ENCODE measurements around the gene KCNJ12.
"Not testable (repeated sequence)": the region's sequence is repeated elsewhere in the genome, so short reads cannot be mapped to it uniquely, and the experiment has no call there.

Gene KCNJ12

DNA sequence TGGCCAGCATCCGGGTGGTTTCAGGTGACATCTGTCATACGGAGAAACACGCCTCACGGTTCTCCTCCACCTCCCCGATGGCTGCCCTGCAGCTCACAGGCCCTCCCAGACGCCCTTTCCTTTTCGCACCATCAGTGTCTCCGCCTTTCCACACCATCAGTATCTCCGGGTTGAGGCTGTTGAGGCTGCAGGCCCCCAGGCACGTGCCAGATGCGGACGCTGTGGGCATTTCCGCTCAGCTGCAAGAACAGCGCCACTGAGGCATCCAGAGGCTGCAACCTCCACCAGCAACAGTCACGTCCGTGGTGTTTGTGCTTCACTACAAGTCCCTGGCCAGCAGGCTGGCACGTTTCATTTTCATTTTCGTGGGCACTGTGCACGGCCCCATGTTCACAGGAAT is 25.7 kb upstream of the KCNJ12 start:
- not testable (repeated sequence) for DNase-seq

DNA sequence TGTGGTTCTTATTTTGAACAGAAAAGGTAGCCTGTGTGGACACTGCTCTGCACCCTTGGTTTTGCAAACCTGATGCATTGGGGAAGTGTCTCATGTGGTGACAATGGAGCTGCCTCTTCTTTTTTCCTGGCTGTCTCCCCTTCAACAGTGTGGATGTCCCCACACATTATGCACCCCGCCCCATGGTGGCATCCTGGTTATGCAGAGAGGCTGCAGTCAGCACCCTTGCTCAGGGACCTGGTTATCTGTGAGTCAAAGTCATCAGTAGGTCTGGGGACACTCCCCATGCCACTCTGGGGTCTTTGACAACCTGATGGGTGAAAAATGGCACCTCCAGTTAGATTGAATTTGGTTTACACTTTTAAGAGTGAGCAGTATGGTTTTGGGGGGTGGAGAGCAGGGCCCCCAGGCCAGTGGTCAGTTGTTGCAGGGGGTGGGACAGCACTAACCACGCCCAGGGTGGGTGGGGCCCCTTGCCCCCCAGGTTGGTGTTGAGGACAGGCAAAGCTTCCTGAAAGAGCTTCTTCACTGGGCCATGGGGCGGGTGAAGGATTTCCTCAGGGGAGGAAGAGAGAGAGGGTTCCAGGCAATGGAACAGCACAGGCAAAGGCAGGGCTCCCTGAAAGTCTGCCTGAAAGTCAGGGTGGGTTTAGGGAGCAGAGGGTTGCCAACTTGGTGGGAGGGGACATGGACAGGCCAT is 24.6 kb upstream of the KCNJ12 start:
- DNase-seq: no peak

DNA sequence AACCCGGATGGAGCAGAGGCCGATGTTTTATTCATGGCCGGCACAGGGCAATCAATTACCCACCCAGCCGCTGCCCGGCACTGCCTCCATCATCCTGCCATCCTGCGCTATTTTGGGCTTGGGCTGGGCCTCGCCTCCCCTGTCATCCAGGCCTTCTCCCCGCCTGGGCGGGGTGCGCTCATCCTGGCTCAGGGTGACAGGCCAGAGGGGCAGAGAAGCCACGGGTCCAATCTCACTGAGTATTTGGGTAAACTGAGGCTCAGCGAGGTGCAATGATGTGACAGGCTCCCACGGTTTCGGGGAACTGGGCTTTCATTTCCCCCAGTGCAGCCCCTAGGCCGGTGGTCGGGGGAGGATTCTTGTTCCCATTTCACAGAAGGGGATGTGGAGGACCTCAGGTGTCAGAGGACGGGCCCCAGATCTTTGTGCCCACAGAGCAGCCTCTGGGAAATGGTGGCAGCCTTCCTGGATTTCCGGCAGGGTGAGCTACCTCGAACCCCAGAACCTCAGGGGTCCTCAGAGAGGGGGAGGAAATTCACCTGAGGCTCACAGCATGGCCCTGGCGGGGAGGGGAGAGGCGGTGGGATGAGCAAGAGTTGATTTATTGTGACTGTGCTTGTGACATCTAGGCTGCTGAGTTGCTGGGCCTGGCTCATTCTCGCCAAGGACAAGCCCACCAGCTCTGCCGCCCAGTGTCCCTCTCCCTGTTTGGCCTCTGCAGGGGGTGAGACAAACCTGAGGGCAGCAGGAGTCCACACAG is 23.8 kb upstream of the KCNJ12 start:
- DNase-seq: no peak

DNA sequence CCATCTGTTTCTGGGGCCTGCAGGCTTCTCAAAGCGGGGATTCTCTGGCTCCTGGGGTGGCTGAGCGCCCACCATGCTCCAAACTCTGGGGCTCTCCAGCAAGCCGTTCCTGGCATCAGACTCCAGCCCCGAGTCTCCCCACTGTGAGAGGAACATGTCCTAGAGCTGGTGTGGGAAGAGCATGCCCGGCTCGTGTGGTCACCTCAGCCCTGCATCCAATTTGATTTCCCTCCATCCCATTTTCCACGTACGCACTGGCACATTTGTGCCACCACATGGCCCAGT is 23.2 kb upstream of the KCNJ12 start:
- DNase-seq: no peak

DNA sequence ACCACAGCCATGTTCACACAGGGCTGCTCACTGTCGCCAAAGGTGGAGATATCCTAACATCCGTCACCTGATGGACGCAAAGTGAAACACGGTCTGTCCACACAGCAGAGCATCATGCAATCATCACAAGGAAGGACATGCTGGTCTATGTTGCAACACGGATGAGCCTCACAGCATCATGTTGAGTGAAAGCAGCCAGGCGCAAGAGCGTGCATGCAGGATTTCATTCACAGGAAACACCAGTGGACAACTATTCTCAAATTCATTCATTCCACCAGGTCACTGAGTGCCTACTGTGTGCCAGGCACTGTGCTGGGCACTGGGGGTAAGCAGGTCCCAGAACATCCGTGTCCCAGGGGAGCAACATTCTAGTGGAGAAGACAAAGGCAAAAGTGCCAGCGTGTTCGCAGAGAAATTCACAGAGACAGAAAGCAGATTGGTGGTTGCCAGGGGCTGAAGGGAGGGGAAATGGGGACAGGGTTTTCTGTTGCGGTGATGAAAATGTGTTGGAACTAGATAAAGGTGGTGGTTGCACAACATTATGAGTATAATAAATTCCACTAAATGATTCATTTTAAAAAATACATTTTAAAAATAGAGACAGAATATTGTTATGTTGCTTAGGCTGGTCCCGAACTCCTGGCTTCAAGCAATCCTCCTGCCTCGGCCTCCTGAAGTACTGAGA is 22.7 kb upstream of the KCNJ12 start:
- DNase-seq: no peak

DNA sequence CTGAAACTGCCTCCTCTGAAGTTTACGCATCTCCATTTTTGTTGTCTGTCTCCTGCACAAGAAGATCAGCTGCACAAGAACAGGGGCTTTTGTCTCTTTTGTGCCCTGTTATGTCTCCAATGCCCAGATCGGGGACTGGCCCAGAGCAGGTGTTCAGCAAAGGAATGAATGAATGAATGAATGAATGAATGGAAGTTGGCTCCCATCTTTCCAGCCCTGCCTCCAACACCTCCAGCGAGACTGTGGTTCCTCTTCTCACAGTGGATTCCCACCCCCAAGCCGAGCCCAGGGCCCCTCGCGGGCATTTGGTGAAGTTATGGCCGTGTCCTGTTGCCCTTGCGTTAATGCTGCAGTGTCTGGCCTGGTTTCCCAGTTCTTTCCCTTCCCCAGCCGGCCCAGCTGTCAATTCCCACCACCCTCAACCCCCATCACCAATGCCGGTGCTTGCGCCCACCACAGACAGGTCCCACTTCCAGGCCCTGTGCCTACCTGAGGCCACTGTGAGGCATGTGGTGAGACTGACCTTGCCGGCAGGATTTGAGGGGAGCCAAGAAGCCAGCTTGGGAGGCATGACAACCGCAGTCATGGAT is 21.3 kb upstream of the KCNJ12 start:
- DNase-seq: no peak

DNA sequence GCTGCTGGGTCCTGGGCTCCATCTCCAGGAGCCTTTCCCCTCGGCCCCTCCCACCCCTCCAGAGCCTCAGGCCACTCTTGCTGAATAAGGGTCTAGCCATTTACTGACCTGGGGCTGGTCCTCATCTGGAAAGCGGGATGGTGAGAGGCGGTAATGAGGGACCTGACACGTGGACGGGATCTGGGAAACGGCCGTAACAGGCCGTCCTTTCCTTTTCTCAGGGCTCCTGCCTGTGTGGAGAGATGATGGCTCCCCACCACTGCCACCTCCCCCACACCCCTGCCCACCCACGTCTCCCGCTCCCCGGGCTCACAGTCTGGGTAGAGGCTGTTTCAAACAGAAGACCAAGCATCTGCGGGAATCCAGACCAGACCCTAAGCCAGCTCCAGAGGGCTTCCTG is 20.6 kb upstream of the KCNJ12 start:
- no peak for DNase-seq

DNA sequence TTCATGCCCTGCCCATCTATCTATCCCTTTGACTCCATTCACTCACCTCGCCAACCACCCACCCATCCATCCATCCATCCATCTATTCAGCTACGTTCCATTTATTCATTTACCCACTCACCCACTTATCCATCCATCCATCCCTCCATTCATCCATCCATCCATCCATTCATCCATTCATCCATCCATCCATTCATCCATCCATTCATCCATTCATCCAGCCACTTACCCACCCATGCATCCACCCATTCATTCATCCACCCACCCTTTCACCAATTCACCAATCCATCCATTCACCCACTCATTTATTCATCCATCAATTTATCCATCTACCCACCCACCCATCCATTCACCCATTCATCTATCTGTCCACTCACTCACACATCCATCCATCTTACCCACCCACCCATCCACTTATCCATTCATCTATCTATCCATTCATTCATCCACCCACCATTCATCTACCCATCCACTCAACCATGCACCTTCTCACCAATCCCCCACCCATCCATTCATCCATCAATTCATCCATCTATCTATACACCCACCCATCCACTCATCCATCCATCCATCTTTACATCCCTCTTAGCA is 19.5 kb upstream of the KCNJ12 start:
- DNase-seq: no peak

DNA sequence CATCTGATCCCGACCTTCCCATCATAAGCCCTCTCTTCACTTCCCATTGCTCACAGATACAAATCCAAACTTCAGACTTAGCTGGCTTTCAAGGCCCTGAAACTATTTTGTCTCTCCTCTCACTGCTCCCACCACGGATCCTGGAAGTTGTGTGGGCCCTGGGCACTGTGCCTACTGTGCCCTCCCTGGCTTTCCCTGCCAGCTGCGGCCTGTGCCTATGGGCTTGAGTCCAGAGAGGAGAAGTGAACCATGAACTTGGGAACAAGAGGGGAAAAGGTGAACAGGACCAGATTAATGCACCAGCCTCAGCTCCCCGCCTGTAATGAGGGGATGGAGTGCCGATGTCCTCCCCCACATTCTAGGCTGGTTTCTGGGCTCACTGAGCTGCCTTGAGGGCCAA is 18.9 kb upstream of the KCNJ12 start:
- DNase-seq: no peak

DNA sequence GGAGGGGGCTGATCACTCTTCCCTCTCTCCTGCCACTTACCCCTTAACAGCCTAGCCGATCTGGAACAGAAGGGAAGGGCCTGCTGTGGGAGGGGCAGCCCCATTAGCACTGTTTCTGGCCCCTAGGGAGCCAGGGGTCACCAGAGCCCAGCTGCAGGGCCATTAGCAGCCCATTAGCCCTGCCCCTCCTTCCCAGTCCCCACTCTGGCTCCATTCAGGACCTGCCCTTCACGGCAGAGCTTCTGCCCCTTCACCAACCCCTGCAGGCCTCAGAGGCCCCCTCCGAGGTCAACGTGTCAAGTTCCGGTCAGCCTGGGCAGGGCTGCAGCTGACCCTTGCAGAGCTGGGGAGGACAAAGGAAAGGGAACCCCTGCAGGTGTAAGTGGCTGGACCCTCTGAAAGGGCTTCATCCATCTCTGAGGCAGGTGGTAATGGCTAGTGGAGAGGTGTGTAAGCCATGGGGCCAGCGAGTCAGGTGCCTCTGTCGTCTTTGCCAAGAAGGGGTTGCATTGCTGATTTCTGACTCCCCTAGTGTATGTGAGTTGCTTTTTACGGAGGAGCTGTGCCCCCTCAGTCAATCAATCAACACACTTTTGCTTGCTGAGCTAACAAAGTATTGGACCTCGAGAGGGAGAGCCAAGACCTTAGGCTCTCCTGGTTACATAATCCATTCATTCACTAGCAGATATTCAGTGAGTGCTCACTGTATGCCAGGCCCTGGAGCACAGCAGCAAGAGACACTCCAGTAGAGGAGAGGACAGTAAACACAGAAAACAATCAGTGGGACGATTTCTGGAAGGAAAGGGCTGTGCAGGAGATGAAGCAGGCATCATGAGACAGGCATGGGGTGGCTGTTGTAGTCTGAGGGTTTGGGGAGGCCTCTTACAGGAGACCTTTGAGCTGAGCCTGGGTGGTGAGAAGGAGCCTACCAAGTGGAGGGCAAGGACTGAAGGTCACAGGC is 18.2 kb upstream of the KCNJ12 start:
- DNase-seq: no peak

DNA sequence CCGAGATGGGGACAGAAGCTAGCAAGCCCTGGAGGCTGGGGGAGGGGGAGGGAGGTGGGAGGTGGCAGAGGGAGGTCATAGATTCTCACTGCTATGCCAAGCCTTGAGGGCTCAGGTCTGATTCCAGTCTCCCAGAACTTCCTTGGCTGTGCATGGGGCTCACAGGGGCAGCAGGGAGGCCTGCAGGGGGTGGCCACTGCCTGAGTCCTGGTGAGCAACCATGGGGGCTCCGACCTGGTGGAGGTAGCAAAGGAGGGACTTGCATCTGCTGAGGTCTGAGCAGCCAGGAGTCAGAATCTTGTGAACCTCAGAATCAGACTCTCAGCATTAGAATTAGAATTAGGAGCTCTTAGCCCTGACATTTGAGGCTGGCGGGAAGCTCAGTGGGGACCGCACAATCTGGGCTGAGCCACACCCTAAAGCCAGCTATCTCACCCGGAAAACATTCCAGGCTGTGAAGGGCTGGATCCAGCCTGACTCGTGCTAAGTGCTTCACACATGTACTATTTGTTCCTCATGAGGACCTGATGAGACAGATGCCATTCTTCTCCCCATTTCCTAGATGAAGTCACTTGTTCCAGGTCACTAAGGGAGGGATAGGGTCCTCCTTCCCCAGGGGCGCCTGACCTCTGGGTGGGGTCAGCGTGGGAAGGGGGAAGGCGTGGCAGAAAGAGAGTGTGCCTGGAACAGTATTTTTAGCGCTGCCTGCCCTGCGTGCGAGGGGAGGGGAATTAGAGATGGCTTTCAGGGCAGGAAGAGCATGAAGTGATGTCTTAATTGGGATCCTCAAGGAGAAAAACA is 17.3 kb upstream of the KCNJ12 start:
- no peak for DNase-seq

DNA sequence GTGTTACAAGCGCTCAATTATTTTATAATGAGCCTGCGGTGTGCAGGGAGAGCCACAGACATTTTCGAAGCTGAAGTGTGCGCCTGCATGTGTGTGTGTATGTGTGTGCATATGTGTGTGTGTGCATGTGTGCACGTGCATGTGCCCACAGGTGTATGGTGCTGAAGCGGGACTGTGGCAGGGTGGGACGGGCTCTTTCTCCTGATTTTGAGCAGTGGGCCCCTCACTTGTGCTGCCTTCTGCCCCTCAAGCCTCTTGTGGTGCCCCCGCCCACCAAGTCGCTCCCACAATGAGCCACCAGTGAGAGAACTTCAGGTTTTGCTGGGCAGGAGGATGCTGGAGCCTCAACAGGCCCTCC is 16.7 kb upstream of the KCNJ12 start:
- DNase-seq: no peak

DNA sequence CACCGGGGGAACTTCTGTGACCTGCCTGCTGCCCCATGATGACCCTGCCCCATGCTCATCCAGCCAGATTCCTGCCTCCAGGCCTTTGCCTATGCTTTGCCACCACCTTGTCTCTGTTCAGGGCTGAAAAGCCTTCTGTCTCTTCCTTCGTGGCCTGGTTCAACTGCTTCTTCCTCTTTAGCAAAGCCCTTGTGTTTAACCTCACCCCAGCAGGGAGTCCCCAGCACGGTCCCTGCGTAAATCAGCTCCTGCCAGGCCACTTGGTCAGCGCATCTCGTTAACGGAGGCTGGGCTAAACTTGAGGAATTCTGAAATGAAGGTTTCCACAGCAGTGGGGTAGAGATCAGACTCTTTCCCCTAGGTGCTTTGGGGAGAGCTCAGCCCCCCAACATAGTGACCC is 16.1 kb upstream of the KCNJ12 start:
- no peak for DNase-seq

DNA sequence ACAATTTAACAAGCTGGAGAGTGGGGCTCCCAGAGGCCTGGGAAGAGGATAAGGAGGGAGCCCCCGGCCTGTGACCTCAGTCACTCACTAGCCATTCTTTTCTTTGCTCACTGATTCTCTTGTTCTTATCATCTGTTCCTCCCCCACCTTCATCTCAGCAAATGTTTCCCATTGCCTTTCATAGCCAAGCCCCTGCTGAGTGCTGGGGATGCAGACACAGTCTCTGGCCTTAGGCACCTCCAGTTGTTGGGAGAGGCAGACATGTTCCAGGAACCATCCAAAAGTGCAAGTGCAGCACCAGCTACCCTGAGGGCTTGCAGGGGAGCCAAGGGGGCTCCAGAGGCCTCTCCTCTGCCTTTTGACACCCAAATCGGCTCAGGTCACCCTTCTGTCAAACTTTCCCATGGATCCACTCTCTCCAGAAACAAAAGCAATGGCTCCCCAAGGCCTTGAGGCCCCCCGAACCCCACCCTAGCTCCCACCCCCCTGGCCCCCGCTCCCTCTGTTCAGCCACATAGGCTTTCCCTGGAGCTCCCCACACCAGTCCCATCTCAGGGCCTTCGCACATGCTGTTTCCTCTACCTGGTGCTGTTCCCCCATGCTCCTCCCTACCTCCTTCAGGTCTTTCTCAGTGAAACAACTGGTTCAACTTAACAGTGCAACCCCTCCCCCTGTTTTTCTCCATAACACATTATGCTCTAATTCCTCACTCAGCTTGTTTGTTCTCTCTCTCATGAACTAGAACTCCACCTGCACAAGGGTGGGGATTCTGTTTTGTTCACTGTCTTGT is 14.9 kb upstream of the KCNJ12 start:
- DNase-seq: no peak

DNA sequence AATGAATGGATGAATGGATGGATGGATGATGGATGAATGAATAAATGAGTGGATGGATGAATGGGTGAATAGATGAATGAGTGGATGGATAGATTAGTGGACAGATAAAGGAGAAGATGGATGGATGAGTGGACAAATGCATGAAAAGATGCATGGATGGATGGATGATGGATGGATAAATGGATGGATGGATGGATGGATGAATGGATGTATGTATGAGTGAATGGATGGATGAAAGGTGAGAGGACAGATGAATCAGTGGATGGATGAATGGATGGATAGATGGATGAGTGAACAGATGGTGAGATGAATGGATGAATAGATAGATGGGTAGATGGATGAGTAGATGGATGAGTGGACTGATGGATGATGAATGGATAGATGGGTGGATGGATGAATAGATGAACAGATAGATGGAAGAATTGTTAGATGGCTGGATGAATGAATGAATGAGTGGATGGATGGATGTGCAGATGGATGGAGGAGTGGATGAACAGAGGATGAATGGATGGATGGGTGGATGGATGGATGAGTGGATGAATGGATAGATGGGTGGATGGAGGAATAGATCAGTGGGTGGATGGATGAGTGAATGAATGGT is 13.7 kb upstream of the KCNJ12 start:
- DNase-seq: no peak

DNA sequence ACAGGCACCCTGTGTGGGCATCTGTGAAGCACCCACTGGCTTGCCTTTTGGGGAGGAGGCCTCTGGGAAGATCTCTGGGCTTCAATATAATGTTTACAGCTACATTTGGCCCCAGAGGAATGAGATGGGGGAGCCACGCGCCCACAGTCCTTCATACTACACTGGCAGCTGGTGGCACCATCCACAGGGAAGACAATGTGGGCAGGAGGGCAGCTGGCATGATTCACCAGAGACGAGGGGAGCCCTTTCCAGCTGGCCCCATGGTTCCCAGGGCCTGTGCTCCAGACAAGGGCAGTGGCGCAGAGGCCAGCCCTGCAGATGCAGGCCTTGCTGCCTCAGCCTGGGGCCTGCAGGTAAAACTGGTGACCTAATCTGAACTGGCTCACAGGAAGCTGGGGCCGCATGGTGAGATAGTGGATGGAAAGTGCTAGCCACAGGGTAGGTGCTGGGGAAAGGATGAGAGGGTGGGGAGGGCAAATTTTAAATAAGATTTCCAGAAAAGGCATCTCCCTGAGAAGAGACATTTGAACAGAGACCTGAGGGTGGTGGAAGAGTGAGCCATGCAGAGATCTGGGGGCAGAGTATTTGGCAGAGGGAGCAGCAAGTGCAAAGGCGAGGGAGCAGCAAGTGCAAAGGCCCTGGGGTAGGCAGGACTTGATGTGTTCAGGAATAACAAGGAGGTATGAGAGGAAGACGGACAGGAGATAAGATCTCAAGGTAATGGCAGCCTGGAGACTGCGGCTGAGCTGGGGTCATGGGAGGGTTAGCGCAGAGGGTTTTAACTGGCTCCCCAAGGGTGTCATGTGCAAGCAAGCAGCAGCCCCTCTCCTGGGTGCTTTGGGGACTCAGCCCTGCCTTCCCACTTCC is 12.1 kb upstream of the KCNJ12 start:
- DNase-seq: no peak

DNA sequence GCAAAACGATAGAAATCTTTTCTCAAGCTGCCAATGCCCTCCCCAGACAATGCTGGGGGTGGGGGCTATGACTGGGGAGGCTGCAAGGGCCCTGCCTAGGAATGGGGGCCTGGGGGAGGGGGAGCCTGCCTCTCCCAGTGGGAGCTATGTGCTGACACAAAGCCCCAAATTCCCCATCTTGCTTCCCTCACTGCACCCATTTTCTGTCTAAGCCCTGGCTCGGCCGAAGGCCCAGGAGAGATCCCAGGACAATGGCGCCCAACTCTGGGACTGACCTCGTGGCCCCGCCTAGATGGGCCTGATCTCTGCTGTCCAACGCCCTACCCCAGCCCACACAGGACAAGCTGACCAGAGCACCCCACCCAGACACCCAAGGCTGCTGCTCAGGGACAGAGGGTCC is 11.1 kb upstream of the KCNJ12 start:
- no peak for DNase-seq

DNA sequence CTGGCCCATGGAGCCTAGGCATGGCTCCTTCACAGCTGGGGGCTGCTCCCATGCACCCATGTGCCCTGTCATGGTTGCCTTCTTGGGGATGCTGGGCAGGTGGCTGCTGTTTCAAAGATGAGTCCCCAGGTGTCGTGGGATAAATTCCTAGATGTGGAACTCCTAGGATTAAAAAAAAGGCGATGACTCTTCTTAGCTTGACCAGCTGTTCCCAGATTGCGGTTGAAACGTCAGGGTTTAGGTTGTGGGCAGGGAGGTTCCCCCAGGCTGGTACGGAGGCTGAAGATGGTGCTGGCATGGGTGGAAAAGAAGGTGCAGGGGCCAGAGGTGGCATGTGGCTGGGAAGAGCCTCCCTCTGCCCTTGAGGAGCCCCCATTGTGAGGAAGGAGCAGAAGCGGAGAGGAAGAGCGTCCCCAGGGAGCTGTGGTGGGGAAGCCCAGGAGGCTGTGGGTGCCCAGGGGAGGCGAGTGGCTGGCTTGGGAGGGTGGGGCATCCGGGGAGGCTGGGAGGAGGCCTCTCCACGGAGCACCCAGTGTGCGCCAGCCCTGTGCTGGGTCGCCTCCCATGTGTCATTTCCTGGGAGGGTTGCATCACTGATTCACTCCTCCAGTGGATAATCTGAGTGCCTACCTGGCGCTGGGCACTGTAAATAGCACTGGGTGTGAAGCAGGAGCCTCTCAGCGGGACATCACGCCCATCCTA is 7.5 kb upstream of the KCNJ12 start:
- DNase-seq: peak; percentile 27

DNA sequence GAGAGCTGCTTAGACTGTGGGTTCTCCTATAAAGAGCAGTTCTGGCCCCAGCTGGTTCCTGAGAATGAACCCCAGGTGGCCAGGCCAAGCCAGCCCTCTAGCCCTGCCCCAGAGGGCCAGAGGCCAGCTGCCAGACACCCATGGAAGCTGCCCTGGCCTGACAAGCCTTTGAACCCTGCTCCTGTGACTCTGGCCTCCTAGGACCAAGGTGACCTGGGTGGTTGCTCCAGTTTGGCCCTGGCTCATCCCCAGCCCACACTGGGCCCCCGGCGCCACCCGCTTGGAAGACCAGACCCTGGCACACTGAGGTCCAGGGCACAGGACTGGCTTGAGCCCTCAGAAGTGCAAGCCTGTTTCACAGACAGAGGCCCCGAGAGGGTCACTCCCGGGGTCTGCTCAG is 6.8 kb upstream of the KCNJ12 start:
- DNase-seq: no peak

Measured in activated CD4-positive, alpha-beta T cell treated with anti-CD3 and anti-CD28 coated beads, Interleukin-2, Interleukin-6, amounts not matched to agents 100 ng/mL and 50 ng/mL, durations not matched to agents 16 hours and 8 hours (primary cell).